GM21825 (cell line): ENCODE data around the gene PRPS1.
"Not testable (repeated sequence)": the region's sequence is repeated elsewhere in the genome, so short reads cannot be mapped to it uniquely, and the experiment has no call there.

Source experiments
- ATAC-seq: cut with Tn5 transposase; IDR thresholded peaks from one replicate; pipeline ENCODE4 v1.9.1; 2021; ENCODE audit warnings: mild to moderate bottlenecking, moderate library complexity; ENCODE audit not compliant: unreplicated experiment

PRPS1 gene

DNA sequence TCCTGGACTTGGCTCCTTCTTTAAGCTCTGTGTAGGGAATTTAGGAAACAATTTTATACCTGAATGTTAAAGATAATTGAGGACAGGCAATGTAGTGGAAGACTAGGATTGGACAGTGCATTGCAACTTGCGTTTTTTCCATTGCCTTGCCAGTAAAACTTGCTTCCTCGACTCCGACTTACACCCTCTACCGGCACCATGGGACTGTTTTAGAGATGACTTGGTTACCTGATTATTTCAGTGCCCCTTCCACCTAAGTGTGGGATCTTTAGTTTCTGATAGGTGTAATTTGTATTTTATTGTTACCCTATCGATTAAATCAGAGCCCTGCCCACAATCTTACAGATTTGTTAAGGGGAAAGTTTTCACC is 1.2 kb downstream of the PRPS1 start:
- ATAC-seq: no peak

DNA sequence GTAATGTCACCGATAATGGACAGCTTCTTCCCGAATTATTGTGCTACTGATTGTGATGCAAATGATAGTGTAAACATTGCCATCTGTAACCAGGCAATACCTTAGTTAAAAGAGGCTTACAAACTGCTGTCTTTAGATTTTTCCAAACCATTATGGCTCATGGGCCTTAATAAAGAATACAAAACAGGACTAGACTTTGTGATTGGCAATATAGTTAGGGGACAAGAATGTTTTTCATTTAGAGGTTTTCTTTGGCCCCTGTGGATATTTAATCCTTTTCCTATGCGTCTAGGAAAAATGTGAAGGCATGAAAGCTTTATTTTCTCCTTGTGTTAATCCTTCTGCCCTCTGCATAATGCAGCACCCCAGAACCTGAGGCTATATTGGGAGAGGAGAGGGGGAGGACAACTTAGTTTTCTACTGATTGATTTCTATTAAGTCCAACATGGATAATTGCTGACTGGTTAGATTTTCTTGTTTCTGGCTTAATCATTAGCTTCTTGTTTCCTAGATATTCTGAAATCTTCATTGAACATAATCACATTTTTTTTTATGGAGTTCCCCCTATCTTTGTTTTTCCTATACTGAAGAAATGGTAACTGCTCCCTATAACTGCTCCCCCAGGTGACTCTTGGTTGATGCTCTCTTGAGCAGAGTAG is 1.9 kb downstream of the PRPS1 start:
- ATAC-seq: no peak

DNA sequence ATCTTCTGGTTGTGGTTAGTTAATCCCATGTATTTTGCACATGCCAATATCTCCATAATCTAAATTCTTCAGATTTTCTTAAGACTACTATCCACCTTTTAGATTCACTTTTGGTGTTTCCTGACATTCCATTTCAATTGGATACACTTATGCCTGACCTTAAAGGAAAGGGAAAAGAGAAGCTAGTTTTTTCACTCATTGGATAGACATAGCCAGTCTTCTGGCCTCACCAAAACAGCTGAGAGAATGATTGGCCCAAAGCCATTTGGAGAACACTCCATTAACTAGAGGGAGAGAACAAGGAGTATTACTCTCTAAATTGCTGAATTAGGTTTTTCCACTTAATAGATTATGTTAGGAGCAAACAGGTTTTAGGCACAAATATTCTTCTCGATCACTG is 4.0 kb downstream of the PRPS1 start:
- ATAC-seq: no peak

DNA sequence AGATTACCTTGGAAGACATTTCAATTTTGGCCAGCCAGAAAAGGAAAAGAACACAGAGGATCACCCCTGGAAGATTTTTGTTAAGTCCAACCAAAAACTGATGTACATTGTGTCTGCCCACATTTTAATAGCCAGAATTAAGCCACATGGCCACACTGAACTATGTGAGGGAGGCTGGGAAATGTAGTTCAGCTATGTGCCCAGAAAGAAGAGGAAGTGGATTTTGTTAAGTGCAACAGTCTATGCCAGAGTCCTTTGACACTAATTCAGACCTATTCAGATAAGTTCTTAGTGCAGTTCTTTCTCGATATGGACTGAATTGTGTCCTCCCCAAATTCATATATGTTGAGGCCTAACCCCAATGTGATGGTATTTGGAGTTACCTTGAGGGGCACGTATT is 18.4 kb downstream of the PRPS1 start:
- no peak for ATAC-seq

DNA sequence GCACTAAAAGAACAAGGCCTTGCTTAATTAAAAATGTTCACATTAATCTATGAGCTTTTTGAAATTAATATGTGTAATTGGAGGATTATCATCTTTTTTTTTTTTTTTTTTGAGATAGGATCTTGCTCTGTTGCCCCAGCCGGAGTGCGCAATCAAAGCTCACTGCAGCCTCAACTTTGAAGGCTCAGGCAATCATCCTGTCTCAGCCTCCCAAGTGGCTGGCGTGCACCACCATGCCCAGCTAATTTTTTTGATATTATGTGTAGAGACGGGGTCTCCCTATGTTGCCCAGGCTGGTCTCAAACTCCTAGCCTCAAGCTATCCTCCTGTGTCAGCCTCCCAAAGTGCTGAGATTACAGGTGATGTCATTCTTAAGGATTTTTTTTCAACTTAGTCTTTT is 20.0 kb downstream of the PRPS1 start:
- no peak for ATAC-seq

DNA sequence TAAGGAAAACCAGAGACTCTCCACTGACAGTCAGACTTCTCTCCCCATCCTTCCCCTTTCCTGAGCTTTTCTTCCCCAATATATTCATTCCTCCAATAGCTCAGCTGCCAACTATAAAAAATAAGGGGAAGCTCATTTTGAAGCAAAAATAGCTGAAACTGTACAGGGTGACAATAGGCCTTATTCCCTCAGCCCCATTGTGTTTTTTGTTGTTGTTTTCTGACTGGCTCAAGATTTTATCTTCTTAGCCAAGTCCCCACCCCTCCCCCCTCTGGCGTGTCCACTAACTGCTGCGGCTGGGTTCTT is 26.2 kb downstream of the PRPS1 start:
- no peak for ATAC-seq

DNA sequence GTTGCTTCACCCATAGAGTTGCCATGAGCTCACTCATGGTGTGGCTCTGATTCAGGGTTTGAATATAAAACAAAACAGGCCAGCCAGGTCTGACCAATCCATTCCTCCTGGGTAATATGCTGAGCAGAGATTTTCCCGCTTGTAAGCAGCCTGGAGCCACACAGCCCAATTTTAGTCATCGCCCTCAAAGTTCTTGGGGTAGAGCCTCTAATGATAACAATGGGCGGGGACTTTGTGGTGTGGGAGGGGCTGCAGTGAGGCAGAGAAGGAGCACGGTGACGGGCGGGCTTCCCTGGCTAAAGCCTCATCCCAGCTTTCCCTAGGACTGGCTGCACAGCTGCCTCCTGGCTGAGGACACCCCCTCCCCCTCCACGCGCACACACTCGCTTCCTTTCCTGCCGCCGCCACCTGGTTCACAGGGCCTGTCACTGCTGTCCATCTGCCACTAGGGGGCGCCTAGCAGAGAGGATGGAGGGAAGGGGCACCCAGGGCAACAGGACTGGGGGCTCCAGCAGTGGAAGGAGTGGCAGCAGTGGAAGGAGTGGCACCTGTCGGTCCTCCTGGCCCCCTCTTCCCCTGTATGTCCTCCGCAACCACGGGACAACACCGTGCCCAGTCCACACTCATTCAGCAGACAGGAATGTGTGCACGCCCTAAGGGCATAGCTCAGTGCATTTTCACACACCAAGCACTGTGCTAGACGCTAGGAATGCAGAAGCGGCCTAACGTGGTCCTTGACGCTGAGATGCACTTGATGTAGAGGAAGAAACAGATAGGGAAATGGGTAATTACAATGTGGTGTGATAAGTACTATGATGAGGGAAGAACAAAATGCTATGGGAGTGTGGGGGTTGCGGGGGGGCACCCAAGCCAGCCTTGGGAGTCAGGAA is 26.8 kb downstream of the PRPS1 start:
- peak; percentile 79 for ATAC-seq

DNA sequence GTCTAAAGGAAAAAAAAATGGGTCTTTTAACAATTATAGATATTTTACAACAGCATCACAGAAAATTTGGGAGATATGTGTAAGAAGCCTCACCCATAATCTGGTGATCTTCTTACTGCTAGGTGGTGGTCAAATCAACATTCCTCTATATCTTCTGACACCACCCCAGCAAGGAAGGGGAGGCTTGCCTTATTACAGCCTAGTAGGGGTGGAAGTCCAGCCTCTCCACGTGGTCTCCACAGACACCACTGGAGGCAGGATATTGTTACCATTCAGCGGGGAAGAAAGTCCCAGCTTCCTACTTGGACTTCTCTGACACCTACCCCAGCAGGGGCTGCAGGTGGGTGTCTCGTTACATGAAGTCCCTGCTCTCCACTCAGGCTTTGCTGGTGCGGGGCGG is 28.7 kb downstream of the PRPS1 start:
- ATAC-seq: no peak

DNA sequence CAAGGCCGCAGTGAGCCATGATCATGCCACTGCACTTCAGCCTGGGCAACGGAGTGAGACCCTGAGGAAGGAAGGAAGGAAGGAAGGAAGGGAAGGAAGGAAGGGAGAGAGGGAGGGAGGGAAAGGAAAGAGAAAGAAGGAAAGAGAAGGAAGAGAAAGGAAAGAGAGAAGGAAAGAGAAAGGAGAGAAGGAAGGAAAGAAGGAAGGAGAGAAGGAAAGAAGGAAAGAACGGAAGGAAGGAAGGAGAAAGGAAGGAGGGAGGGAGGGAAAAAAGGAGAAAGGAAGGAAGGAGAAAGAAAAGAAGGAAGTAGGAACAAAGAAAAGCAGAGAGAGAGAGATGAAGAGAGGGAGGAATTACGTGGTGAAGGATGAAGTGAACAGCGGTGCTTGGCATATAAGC is 30.4 kb downstream of the PRPS1 start:
- ATAC-seq: no peak

DNA sequence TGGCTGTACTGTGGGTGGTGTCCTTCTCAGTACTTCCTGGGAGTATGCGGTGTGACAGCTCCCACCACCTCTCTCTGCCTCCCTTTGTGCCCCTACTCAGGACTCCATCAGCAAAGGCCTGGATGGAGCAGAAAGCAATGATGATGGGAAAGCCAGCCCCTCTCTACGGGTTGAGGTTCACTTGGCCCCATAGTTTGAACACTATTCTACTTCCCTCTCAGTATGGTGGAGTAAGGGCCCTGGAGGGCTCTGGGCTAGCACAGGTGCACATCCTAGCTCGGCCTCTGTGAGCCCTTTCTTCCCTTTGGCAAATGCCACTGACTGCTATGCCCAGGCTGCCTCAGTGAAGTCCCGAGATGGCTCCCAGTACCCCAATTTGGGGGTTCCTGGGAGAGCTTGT is 31.0 kb downstream of the PRPS1 start:
- no peak for ATAC-seq

DNA sequence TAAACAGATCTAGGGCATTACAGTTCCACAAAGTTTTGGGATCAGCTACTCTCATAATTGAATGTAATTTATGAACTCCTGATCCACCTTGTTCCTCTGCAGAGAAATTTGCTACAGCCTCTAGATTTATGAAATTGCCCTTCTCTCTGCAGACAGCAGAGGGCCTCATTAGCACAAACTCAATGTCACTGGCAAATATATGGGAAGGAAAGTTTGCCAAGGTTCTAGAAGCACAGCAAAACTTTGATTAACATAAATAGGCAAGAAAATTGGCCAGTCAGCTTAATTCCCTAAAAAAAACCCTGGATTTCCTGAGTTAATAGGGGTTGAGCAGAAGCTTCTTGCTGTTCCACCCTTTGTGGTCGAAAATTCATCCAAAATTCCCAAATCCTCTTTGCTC is 31.5 kb downstream of the PRPS1 start:
- ATAC-seq: no peak

DNA sequence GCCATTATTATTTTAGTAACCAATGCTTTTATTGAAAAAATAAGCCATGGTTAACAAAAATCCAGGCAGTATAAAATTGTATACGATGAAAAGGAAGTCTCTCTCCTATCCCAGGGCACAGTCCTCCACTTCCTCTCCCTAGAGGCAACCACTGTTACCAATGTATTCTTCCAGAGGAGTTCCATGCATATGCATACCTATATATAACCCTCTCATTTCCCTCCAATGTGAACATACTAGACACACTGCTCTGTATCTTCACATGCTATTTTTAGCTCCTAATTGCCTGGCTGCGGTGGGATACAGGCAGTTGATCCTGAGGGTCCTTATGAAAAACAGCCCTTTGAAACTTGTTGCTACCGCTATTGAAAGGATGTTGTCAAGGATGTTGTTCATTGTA is 33.8 kb downstream of the PRPS1 start:
- ATAC-seq: no peak

DNA sequence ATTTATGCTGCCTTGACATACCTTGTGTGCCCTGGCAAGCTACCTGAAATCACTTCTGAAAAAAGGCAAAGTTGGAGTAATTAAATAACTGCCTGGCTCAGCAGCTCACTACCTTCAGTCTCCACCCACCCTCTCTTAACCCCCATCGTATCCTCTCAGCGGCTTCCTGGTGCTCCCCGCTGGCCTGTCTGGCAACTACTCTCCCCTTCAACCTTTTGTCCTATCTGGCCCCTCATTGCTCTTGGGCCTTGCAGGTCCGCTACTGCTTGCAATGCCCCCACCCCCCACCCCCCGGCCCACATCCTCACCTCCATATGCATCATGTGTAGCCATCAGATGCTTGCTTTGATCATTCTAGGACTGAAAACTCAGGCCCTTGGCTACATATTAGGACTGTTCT is 34.5 kb downstream of the PRPS1 start:
- no peak for ATAC-seq

DNA sequence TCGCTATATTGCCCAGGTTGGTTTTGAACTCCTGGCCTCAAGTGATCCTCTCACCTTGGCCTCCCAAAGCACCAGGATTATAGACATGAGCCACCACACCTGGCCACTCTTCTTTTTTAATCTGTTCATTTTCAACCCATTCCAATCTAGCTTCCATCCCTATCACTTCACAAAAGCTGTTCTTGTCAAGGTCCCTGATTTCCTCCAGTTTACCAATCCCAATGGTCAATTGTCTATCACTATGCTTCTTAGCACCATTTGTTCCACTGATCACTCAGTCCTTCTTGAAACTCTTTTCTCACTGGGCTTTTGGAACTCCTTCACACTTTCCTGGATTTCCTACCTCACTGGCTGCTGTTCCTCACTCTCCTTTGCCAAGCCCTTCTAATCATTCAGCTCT is 38.6 kb downstream of the PRPS1 start:
- ATAC-seq: no peak

DNA sequence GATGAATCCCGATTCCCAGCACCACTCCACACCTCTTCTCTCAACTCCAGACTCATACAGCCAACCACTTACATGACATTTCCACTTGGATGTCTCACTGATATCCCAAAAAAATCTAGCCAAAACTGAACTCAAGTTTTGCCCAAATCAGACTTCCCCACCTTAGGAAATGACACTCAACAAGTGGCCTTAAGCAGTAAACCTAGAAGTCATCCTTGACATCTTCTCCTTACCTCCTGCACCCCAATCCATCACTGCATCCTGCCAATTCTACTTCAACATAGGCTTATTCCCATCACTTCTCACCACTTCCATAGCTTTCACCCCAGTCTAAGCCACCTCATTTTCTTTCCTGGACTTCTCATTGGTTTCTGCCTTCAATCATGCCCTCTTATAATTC is 39.1 kb downstream of the PRPS1 start:
- no peak for ATAC-seq

DNA sequence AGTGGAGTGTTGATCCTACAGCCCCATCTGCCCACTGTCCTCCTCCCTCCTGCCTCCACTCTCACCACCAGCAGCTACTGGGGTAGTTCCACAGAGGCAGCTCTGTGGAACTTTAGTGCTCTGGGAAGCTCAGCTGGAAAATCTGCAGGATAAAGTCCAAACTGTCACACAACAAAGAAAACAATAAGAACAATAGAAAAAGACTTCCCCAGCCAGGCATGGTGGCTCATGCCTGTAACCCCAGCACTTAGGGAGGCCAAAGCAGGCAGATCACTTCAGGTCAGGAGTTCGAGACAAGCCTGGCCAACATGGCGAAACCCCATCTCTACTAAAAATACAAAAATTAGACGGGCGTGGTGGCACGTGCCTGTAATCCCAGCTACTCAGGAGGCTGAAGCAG is 40.4 kb downstream of the PRPS1 start:
- not testable (repeated sequence) for ATAC-seq

DNA sequence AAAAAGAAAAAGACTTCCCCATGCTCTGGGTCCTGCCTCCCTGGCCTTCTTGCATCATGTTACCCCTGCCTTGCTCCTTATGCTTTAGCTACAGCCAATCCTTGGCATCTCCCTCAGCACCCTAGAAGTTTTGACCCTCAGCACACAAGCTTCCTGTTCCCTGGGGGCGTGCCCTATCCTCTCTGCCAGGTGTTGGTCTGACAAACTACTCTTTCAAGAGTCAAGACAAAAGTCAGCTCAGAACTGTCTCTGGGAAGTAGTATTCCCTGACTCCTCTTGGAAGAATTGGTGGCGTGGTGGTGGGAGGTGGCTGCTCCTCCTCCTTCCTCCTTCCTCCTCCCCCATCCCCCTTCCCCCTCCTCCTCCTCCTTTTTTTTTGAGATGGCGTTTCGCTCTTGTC is 41.0 kb downstream of the PRPS1 start:
- no peak for ATAC-seq

DNA sequence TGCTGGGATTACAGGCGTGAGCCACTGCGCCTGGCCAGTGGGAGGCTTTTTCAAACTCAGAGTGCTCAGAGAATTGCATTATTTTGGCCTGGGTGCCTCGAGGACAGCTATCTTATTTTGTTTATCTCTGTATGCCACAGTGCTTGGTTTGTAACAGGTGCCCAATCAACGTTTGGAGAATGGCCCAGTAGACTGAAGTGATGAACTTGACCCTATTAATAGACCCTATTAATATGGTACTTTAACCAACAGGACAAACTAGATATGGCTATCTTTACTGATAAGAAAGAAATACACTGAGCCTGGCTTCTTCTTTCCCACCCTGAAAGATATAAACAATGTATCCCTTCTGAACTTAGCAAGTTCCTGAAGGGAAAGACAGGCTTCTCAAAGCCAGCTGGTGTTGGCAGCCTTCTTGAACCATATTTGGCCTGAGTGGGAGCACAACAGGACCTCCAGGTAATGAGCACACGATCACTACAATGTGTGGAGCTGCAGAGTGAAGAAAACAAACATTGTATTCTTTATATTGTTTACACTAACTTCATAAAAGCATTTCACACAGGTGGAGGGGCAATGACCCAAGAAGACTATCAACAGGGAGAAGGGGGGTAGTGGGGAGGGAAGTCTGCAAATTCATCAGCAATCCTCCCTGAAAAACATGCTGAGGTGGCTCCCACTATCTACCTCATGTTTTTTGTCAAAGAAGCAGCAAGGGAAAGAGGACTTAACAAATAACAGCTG is 41.7 kb downstream of the PRPS1 start:
- ATAC-seq: no peak

DNA sequence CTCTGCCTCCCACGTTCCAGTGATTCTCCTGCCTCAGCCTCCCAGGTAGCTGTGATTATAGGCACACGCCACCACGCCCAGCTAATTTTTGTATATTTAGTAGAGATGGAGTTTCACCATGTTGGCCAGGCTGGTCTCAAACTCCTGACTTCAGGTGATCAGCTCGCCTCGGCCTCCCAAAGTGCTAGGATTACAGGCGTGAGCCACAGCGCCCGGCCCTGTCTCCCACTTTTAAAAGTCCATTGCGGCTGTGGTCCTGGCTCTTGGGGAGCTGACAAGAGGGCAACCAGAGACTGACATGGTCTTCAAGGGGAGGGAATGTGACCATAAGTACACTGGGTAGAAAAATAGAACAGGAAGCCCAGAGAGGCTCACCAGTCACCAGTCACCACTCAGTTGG is 42.9 kb downstream of the PRPS1 start:
- ATAC-seq: not testable (repeated sequence)

DNA sequence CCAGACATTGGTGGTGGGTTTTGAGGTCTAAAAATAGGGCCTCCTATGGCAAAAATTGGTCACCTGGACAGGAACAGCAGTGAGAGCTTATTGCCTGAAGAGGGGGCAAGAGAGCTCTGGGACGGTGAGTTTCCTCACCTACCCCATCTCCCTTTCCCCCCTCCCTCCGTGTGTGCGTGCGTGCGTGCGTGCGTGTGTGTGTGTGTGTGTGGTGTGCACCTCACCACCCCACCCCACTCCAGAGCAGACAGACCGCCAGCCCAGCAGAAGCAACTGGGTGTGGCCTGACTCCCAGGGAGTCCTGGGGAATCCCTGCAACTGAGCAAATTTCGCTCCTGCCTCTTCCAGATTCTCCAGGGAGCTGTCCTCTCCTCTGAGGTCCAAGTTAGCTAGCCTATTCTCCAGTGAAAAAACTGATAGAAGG is 44.7 kb downstream of the PRPS1 start:
- peak; percentile 15 for ATAC-seq

DNA sequence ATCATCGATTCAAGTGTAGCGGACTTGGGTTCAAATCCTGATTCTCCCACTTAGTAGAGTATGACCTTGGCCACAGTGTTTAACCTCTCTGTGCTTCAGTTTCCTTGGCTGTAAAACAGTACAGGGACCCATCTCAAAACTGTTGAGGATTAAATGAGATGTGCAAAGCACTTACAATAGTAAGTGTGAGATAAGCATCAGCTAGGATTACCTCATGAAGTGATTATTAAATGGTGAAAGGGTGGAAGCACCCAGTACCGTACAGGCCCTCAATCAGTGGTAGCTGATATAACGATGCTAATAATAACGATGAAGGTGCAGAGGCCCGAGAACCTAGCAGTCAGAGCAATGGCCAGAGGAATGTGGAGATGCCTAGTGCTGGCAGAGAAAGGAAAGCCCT is 45.1 kb downstream of the PRPS1 start:
- ATAC-seq: no peak

DNA sequence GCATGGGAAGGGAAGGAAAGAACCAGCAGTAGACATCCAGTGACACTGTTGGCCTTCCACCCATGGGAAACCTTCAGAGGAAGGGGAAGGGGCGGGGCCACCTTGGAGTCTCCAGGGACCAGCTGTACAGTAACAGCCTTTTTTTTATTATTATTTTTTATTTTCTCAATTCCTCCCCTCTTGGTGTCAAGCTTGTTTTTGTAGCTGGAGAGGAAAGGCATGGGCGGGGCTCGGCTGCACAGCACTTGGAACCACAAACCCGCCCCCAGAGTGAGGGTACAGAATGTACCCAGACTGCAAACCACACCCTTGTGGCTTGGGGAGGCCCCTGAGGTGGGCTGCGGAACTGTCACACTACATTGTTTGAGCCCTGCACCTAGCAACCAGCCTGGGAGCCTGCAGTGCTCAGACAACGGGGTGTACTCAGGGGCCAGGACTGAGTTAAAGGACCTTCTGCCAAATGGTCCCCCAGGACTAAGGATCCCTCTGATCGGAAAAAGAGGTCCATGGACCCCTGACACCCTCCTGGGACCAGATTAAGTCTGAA is 45.7 kb downstream of the PRPS1 start:
- peak; percentile 87 for ATAC-seq
